GM12875 (cell line): ENCODE results near the gene F2RL3.
A peak's percentile ranks its signal among the peaks of the same experiment; 100 is the strongest.

ENCODE experiments used
- H3K4me3 ChIP-seq: one replicate; pipeline ENCODE4 v1.5.1; 2011; ENCODE audit warnings: low read depth, low read length, control low read depth
- CTCF ChIP-seq: IDR thresholded peaks from 2 replicates; pipeline ENCODE4 v1.5.1; 2011; ENCODE audit warnings: low read depth, mild to moderate bottlenecking, control low read depth, inconsistent platforms, low read length, moderate library complexity, borderline replicate concordance; ENCODE audit not compliant: insufficient read depth

The F2RL3 gene

GRCh38 chr19:16893686-16893989 is 4.8 kb downstream of the F2RL3 start:
- H3K4me3 ChIP-seq: no peak overlapping the region
- TF ChIP-seq CTCF: no peak

- TF ChIP-seq CTCF: no peak
- H3K4me3 ChIP-seq: no peak overlapping the region
These were observed 5.3 kb downstream of the F2RL3 start for GRCh38 chr19:16894080-16894479.

- TF ChIP-seq CTCF: no peak
These were observed 6.8 kb downstream of the F2RL3 start for GRCh38 chr19:16895467-16896145.

GRCh38 chr19:16896146-16897028 is 7.6 kb downstream of the F2RL3 start:
- TF ChIP-seq CTCF: no peak
- H3K4me3 ChIP-seq: peak overlapping the region; percentile 36

More at GRCh38 chr19:16895467-16896145, 6.8 kb downstream of the F2RL3 start:
- no peak overlapping the region for H3K4me3 ChIP-seq

GRCh38 chr19:16897029-16897855 is 8.4 kb downstream of the F2RL3 start:
- peak overlapping the region; percentile 54 for H3K4me3 ChIP-seq
- TF ChIP-seq CTCF: no peak

- H3K4me3 ChIP-seq: peak overlapping the region; percentile 54
- TF ChIP-seq CTCF: no peak
These were observed 9.0 kb downstream of the F2RL3 start for GRCh38 chr19:16897856-16898161.
